ENCODE results near the gene HSD17B3. TPM values are rescaled to one million over a fixed set of nuclear protein-coding genes. Genes with fewer than 3 reads are reported as not detected.

The HSD17B3 gene
- total RNA-seq, 2 donors from 2014 or later: 1.4 to 4.9 TPM

DNA sequence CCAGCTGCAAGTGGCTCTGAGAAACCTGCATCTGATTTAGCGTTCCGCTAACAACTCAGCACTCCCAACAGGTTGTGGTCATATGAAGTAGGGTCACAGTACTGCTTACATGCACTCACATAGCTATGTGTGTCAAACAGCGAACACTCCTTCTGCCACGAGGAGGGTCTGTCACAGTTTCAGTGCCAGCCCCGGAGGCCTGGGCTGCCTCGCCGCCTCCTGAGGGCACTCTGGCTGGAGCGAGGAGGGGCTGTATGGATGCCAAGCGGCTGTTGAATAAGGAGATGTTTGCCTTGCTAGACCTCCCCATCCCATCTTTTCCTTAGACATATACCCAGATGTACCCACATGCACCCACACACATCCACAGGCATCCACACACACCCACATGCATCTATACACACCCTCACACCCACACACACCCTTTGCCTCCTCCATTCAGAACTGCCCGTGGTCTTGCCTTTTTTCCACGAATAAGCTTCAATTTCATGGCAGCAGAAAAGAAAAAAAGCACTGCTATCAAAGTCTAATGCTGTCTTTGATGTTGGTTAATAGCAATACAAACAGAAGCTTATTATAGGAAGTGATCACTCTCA lies 95.7 kb downstream of the HSD17B3 start:
- no peaks in the 10 kb centered on the region for H3K9me3 ChIP-seq
- no peak for DNase-seq (ENCODE audit: low spot score)
- TF ChIP-seq, protein P1, sequence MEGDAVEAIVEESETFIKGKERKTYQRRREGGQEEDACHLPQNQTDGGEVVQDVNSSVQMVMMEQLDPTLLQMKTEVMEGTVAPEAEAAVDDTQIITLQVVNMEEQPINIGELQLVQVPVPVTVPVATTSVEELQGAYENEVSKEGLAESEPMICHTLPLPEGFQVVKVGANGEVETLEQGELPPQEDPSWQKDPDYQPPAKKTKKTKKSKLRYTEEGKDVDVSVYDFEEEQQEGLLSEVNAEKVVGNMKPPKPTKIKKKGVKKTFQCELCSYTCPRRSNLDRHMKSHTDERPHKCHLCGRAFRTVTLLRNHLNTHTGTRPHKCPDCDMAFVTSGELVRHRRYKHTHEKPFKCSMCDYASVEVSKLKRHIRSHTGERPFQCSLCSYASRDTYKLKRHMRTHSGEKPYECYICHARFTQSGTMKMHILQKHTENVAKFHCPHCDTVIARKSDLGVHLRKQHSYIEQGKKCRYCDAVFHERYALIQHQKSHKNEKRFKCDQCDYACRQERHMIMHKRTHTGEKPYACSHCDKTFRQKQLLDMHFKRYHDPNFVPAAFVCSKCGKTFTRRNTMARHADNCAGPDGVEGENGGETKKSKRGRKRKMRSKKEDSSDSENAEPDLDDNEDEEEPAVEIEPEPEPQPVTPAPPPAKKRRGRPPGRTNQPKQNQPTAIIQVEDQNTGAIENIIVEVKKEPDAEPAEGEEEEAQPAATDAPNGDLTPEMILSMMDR (IDR thresholded peaks at IDR 0.05): no peak

GRCh38 chr9:96204853-96205252 lies 97.1 kb downstream of the HSD17B3 start:
- no peak for DNase-seq (ENCODE audit: low spot score)
- H3K27ac ChIP-seq: no peak overlapping the region
- TF ChIP-seq, protein P1 (IDR thresholded peaks at IDR 0.05): no peak
- no peaks in the 10 kb centered on the region for H3K36me3 ChIP-seq
- H3K4me3 ChIP-seq: no peak overlapping the region
- H3K4me1 ChIP-seq (ENCODE audit: control insufficient read depth in 1 of 2, low read depth in 2 of 2): no peaks in the 10 kb centered on the region
- no peaks in the 10 kb centered on the region for H3K27me3 ChIP-seq (replicated peaks; ENCODE audit: insufficient read depth)
- H3K9me3 ChIP-seq: no peaks in the 10 kb centered on the region
- ATAC-seq (ENCODE audit: insufficient number of reproducible peaks, low FRiP score, low read depth): no peak

More for the DNA sequence above, 95.7 kb downstream of the HSD17B3 start:
- H3K4me1 ChIP-seq (ENCODE audit: control insufficient read depth in 1 of 2, low read depth in 2 of 2): no peaks in the 10 kb centered on the region
- no peaks in the 10 kb centered on the region for H3K36me3 ChIP-seq
- no peak overlapping the region for H3K4me3 ChIP-seq
- ATAC-seq (ENCODE audit: insufficient number of reproducible peaks, low FRiP score, low read depth): no peak
- H3K27me3 ChIP-seq (replicated peaks; ENCODE audit: insufficient read depth): no peaks in the 10 kb centered on the region
- no peak overlapping the region for H3K27ac ChIP-seq

- TF ChIP-seq, protein P1 (IDR thresholded peaks at IDR 0.05): no peak
- Histone ChIP-seq H3K4me3 (no peak overlapping the region), H3K27me3 (replicated peaks; ENCODE audit: insufficient read depth) (no peaks in the 10 kb centered on the region), H3K27ac (no peak overlapping the region), H3K36me3 (no peaks in the 10 kb centered on the region), H3K9me3 (no peaks in the 10 kb centered on the region), H3K4me1 (ENCODE audit: control insufficient read depth in 1 of 2, low read depth in 2 of 2) (no peaks in the 10 kb centered on the region)
- ATAC-seq (ENCODE audit: insufficient number of reproducible peaks, low FRiP score, low read depth): no peak
- DNase-seq (ENCODE audit: low spot score): no peak
Observed at GRCh38 chr9:96203867-96204501, 98.0 kb downstream of the HSD17B3 start.

DNA sequence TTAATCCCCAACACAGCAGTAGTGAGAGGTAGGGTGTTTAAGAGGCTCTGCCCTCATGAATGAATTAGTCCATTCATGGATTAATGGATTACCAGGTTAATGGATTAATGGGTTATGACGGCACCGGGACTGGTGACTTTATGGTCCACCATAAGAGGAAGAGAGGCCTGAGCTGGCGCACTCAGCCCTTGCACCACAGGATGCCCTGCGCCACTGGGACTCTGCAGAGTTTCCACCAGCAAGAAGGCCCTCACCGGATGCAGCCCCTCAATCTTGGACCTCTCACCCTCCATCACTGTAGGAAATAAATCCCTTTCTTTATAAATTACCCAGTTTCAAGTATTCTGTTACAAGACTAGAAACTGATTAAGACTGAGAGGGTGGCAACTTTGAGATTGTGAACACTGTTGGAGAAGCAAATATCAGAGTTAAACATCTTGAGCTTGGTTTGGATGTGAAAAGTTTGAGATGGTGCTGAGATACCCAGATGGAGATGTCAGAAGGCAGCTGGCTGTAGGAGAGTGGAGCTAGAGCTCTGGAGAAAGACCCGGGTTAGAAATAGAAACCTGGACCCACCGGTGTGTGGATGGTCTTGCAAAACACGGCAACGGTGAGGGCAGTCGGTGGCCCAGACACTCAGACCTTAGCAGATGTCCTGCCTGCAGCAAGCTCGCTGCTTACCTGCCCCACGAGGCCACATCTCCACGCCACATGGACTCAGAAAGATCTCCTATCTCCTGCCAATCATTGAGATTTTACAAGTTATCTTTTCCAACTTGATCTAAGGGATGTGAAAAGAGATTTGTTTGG lies 98.8 kb downstream of the HSD17B3 start:
- Histone ChIP-seq H3K27me3 (replicated peaks; ENCODE audit: insufficient read depth) (no peaks in the 10 kb centered on the region), H3K4me1 (ENCODE audit: control insufficient read depth in 1 of 2, low read depth in 2 of 2) (no peaks in the 10 kb centered on the region), H3K4me3 (no peak overlapping the region), H3K27ac (no peak overlapping the region), H3K9me3 (no peaks in the 10 kb centered on the region), H3K36me3 (no peaks in the 10 kb centered on the region)
- TF ChIP-seq, protein P1 (IDR thresholded peaks at IDR 0.05): no peak
- DNase-seq (ENCODE audit: low spot score): no peak
- ATAC-seq (ENCODE audit: insufficient number of reproducible peaks, low FRiP score, low read depth): no peak

- ATAC-seq (ENCODE audit: insufficient number of reproducible peaks, low FRiP score, low read depth) (no peak), DNase-seq (ENCODE audit: low spot score) (no peak)
- TF ChIP-seq, protein P1 (IDR thresholded peaks at IDR 0.05): no peak
- Histone ChIP-seq H3K9me3 (no peaks in the 10 kb centered on the region), H3K27ac (no peak overlapping the region), H3K36me3 (no peaks in the 10 kb centered on the region), H3K4me1 (ENCODE audit: control insufficient read depth in 1 of 2, low read depth in 2 of 2) (no peaks in the 10 kb centered on the region), H3K27me3 (replicated peaks; ENCODE audit: insufficient read depth) (no peaks in the 10 kb centered on the region), H3K4me3 (no peak overlapping the region)
Observed at GRCh38 chr9:96201140-96201539, 100.8 kb downstream of the HSD17B3 start.
